SK-N-SH (cell line): ENCODE results near the gene DMP1. TPM values are rescaled to one million over a fixed set of nuclear protein-coding genes. Genes with fewer than 3 reads are reported as not detected.

ENCODE experiments used
- CTCF ChIA-PET: fragments of 300-600, 350-600 bp; formaldehyde crosslinking; extraction: SDS; loops from one replicate; lab custom pipeline; 2021; lab: Yijun Ruan, JAX
- POLR2A ChIA-PET: fragments of 350-600 bp; sonication (Branson Sonifier 250); formaldehyde crosslinking; extraction: SDS; loops from one replicate; lab custom pipeline; 2020; ENCODE audit warnings: antibody characterized with exemption, inconsistent platforms; lab: Yijun Ruan, JAX
- DNase-seq: peaks from one replicate; pipeline ENCODE4 v3.0.0; 2012
- H2AFZ ChIP-seq: fragments of 200-600 bp; sonication (generic); 2 replicates; pipeline ENCODE4 v1.8.1; 2016; ENCODE audit warnings: antibody characterized with exemption, mild to moderate bottlenecking, low read depth
- H3F3A ChIP-seq: fragments of 200-600 bp; sonication (generic); replicated peaks from 2 replicates; pipeline ENCODE3; 2016; ENCODE audit warnings: antibody characterized with exemption, mild to moderate bottlenecking; ENCODE audit not compliant: insufficient read depth
- H3K27ac ChIP-seq, 2 experiments: fragments of 200-500 bp in 1 of 2; fragments of 200-600 bp in 1 of 2; sonication (Bioruptor generic) in 1 of 2; sonication (generic), shearing (Covaris generic) in 1 of 2; 2 replicates each; pipeline versions ENCODE4 v1.5.1 to v1.6.1; 2014 to 2016; ENCODE audit warnings: low read depth in 2 of 2, inconsistent platforms in 1 of 2, low read length in 1 of 2, mild to moderate bottlenecking in 1 of 2, mixed read lengths in 1 of 2
- H3K27me3 ChIP-seq: fragments of 200-600 bp; sonication (generic), shearing (Covaris generic); 2 replicates; pipeline ENCODE4 v1.6.1; 2016; ENCODE audit warnings: mixed run types; ENCODE audit not compliant: insufficient read depth
- H3K36me3 ChIP-seq, 2 experiments: fragments of 200-500 bp in 1 of 2; fragments of 200-600 bp in 1 of 2; sonication (Bioruptor generic) in 1 of 2; sonication (generic) in 1 of 2; replicated peaks in 1 of 2; 2 replicates each; pipeline versions ENCODE3 to v1.5.1; 2014 to 2016; ENCODE audit warnings: low read length in 1 of 2, mild to moderate bottlenecking in 1 of 2; ENCODE audit not compliant: insufficient read depth in 2 of 2, control insufficient read depth in 1 of 2
- H3K4me1 ChIP-seq, 2 experiments: fragments of 200-500 bp in 1 of 2; fragments of 200-600 bp in 1 of 2; sonication (Bioruptor generic) in 1 of 2; sonication (generic), shearing (Covaris generic) in 1 of 2; 2 replicates each; pipeline versions ENCODE4 v1.5.1 to v1.6.1; 2014 to 2016; ENCODE audit warnings: low read depth in 1 of 2, low read length in 1 of 2, mixed run types in 1 of 2; ENCODE audit not compliant: insufficient read depth in 2 of 2, control insufficient read depth in 1 of 2
- H3K4me2 ChIP-seq: fragments of 200-600 bp; sonication (generic), shearing (Covaris generic); 2 replicates; pipeline ENCODE4 v1.6.1; 2017; ENCODE audit warnings: mixed run types
- H3K4me3 ChIP-seq, 2 experiments: fragments of 200-500 bp in 1 of 2; fragments of 200-600 bp in 1 of 2; sonication (Bioruptor generic) in 1 of 2; sonication (generic), shearing (Covaris generic) in 1 of 2; 2 replicates each; pipeline versions ENCODE4 v1.5.1 to v1.8.1; 2014 to 2016; ENCODE audit warnings: low read depth in 2 of 2, inconsistent platforms in 1 of 2, low read length in 1 of 2, mild to moderate bottlenecking in 1 of 2, mixed read lengths in 1 of 2, moderate library complexity in 1 of 2
- H3K79me2 ChIP-seq: fragments of 200-600 bp; sonication (generic); 2 replicates; pipeline ENCODE4 v1.8.1; 2017; ENCODE audit warnings: mild to moderate bottlenecking; ENCODE audit not compliant: insufficient read depth
- H3K9ac ChIP-seq: fragments of 200-600 bp; sonication (generic); 2 replicates; pipeline ENCODE4 v1.6.1; 2017; ENCODE audit warnings: mixed run types
- H3K9me2 ChIP-seq: fragments of 200-600 bp; sonication (generic); 2 replicates; pipeline ENCODE4 v1.6.1; 2017; ENCODE audit warnings: mixed run types
- H3K9me3 ChIP-seq: fragments of 200-600 bp; sonication (generic); 2 replicates; pipeline ENCODE4 v1.6.1; 2017; ENCODE audit warnings: mixed run types, mild to moderate bottlenecking, moderate library complexity
- H4K20me1 ChIP-seq: fragments of 200-600 bp; sonication (generic); 2 replicates; pipeline ENCODE4 v1.6.1; 2017; ENCODE audit warnings: mild to moderate bottlenecking, mixed run types; ENCODE audit not compliant: insufficient read depth
- CHD2 ChIP-seq: fragments of 150-350 bp; IDR thresholded peaks from 2 replicates; pipeline ENCODE4 v1.6.1; 2018; ENCODE audit warnings: low read length; ENCODE audit not compliant: partially characterized antibody
- CTCF ChIP-seq: fragments of 200-600 bp; sonication (generic); IDR thresholded peaks from 2 replicates; pipeline ENCODE4 v1.6.1; 2017; ENCODE audit warnings: antibody characterized with exemption, mild to moderate bottlenecking, moderate library complexity
- EP300 ChIP-seq, 2 experiments: IDR thresholded peaks; 2 replicates each; pipeline versions ENCODE4 v1.4.0 to v1.6.1; 2012; ENCODE audit warnings: borderline replicate concordance in 1 of 2, low read depth in 1 of 2, low read length in 1 of 2
- FOXM1 ChIP-seq: IDR thresholded peaks from 2 replicates; pipeline ENCODE4 v1.4.0; 2012; ENCODE audit warnings: low read depth, mild to moderate bottlenecking
- GATA2 ChIP-seq: sonication (generic); formaldehyde crosslinking; IDR thresholded peaks from 2 replicates; pipeline ENCODE4 v1.5.0; 2020; ENCODE audit warnings: mild to moderate bottlenecking, missing genetic modification reagents
- JUND ChIP-seq: IDR thresholded peaks from 2 replicates; pipeline ENCODE4 v1.4.0; 2012
- MAX ChIP-seq: IDR thresholded peaks from 2 replicates; pipeline ENCODE4 v1.4.0; 2012; ENCODE audit warnings: low read depth
- MXI1 ChIP-seq: IDR thresholded peaks from 2 replicates; pipeline ENCODE4 v1.6.1; 2012; ENCODE audit warnings: mild to moderate bottlenecking, low read depth, low read length, improper control_type of control experiment
- NRF1 ChIP-seq: IDR thresholded peaks from 2 replicates; pipeline ENCODE4 v1.6.1; 2012; ENCODE audit warnings: low read depth, mild to moderate bottlenecking, low read length
- PBX3 ChIP-seq: IDR thresholded peaks from 2 replicates; pipeline ENCODE4; 2012
- RCOR1 ChIP-seq: fragments of 150-350 bp; IDR thresholded peaks from 2 replicates; pipeline ENCODE4 v1.6.1; 2017; ENCODE audit warnings: antibody characterized with exemption, low read length
- RFX5 ChIP-seq: IDR thresholded peaks from 2 replicates; pipeline ENCODE4 v1.6.1; 2012; ENCODE audit warnings: mild to moderate bottlenecking, improper control_type of control experiment, low read length
- SMC3 ChIP-seq: IDR thresholded peaks from 2 replicates; pipeline ENCODE4 v1.6.1; 2012; ENCODE audit warnings: low read depth, low read length, improper control_type of control experiment
- TAF1 ChIP-seq: IDR thresholded peaks from 2 replicates; pipeline ENCODE4 v1.6.1; 2012; ENCODE audit warnings: low read depth, mild to moderate bottlenecking, low read length, moderate library complexity, borderline replicate concordance
- TCF12 ChIP-seq: IDR thresholded peaks from 2 replicates; pipeline ENCODE4 v1.4.0; 2012
- TEAD4 ChIP-seq: IDR thresholded peaks from 2 replicates; pipeline ENCODE4 v1.4.0; 2012; ENCODE audit warnings: mild to moderate bottlenecking, borderline replicate concordance; ENCODE audit not compliant: insufficient read depth
- USF1 ChIP-seq: IDR thresholded peaks from 2 replicates; pipeline ENCODE4 v1.4.0; 2012; ENCODE audit warnings: low read depth, borderline replicate concordance
- USF2 ChIP-seq: fragments of 150-350 bp; IDR thresholded peaks from 2 replicates; pipeline ENCODE4 v1.6.1; 2017; ENCODE audit warnings: antibody characterized with exemption, low read length, low read depth, borderline replicate concordance
- ZBTB33 ChIP-seq: IDR thresholded peaks from 2 replicates; pipeline ENCODE4 v1.4.0; 2012; ENCODE audit warnings: low read depth, borderline replicate concordance
- WGBS: methylation state at CpG from one replicate; pipeline ENCODE4 v1.1.6; 2017; ENCODE audit warnings: low lambda C conversion rate; 5-methylcytosine and 5-hydroxymethylcytosine counted together
- polyA plus RNA-seq, 3 experiments: library from polyadenylated mRNA; depleted of rRNA; stranded (reverse); fragments of >200 nt; gene quantifications; 2 replicates each; pipeline ENCODE4 v1.2.3, GENCODE V29; 2012

The DMP1 gene
- polyA plus RNA-seq, 1 of the 3 experiments (the other 2 are of a cell fraction) = not detected

- TF ChIP-seq EP300 (IDR thresholded peaks at IDR 0.05; ENCODE audit: borderline replicate concordance in 1 of 2, low read depth in 1 of 2, low read length in 1 of 2) = no peak
- TF ChIP-seq RFX5 = no peak
- no peak for TF ChIP-seq USF1
- TF ChIP-seq TAF1 = no peak
- TF ChIP-seq TCF12 = no peak
- TF ChIP-seq CTCF = no peak
- no peak for TF ChIP-seq RCOR1
- no peak for TF ChIP-seq MXI1
- no peak for TF ChIP-seq PBX3
- no peak for TF ChIP-seq NRF1
- no peak for TF ChIP-seq USF2
- TF ChIP-seq CHD2 = no peak
- no peak for TF ChIP-seq FOXM1
- TF ChIP-seq SMC3 = no peak
- TF ChIP-seq JUND = no peak
- no peak for TF ChIP-seq ZBTB33
- no peak for TF ChIP-seq MAX
- TF ChIP-seq TEAD4 = no peak
- no peak for TF ChIP-seq GATA2
- Histone ChIP-seq H2AFZ (no peak overlapping the region), H3K27ac (no peak overlapping the region), H3K79me2 (no peaks in the 10 kb centered on the region), H3K9ac (no peak overlapping the region), H4K20me1 (no peaks in the 10 kb centered on the region), H3K9me3 (no peaks in the 10 kb centered on the region), H3F3A (peaks cover 11% of the 10 kb centered on the region), H3K4me3 (no peak overlapping the region), H3K4me1 (no peaks in the 10 kb centered on the region), H3K4me2 (no peak overlapping the region), H3K9me2 (no peaks in the 10 kb centered on the region), H3K27me3 (no peaks in the 10 kb centered on the region), H3K36me3 (no peaks in the 10 kb centered on the region)
- ChIA-PET POLR2A (no interaction called here), CTCF (interaction anchor here (1.3 to 1.4 kb wide), 2 partner anchors 12 to 184 kb away, joined by 3 read pairs; no protein-coding TSS in a partner anchor)
- no peak for DNase-seq
- 27% methylated on average over 1 of the region's 1 CpG for WGBS
These were observed 4.5 kb downstream of the DMP1 start for GRCh38 chr4:87654487-87655044.
